Osteoblast (primary cell): Measurements from ENCODE around the gene ATG13. TPM values are rescaled to one million over a fixed set of nuclear protein-coding genes. Genes with fewer than 3 reads are reported as not detected.
A peak's percentile ranks its signal among the peaks of the same experiment; 100 is the strongest.

ENCODE experiments used
- DNase-seq: peaks from one replicate; pipeline ENCODE4 v3.0.0; 2011; ENCODE audit warnings: low spot score, mixed read lengths; ENCODE audit not compliant: insufficient read length; ENCODE audit errors: missing footprints
- H2AFZ ChIP-seq: 2 replicates; pipeline ENCODE4 v1.6.0; 2011; ENCODE audit warnings: mild to moderate bottlenecking, low read length
- H3K27ac ChIP-seq: 2 replicates; pipeline ENCODE4 v1.5.1; 2011; ENCODE audit warnings: mild to moderate bottlenecking, low read depth, low read length, moderate library complexity
- H3K27me3 ChIP-seq: 2 replicates; pipeline ENCODE4 v1.6.0; 2012; ENCODE audit warnings: mild to moderate bottlenecking, control low read depth, inconsistent platforms, low read length, moderate library complexity; ENCODE audit not compliant: insufficient read depth
- H3K36me3 ChIP-seq: 2 replicates; pipeline ENCODE4 v1.5.1; 2011; ENCODE audit warnings: mild to moderate bottlenecking, low read length, control low read depth, moderate library complexity; ENCODE audit not compliant: insufficient read depth
- H3K4me1 ChIP-seq: 2 replicates; pipeline ENCODE4 v1.5.1; 2011; ENCODE audit warnings: mild to moderate bottlenecking, low read length, control low read depth, moderate library complexity; ENCODE audit not compliant: insufficient read depth
- H3K4me2 ChIP-seq: 2 replicates; pipeline ENCODE4 v1.6.0; 2011; ENCODE audit warnings: mild to moderate bottlenecking, low read length; ENCODE audit not compliant: insufficient read depth
- H3K4me3 ChIP-seq: fragments of 200-600 bp; sonication (generic); 3 replicates; pipeline ENCODE4 v1.5.1; 2012; ENCODE audit warnings: mild to moderate bottlenecking, low read length, inconsistent platforms; ENCODE audit not compliant: insufficient read depth
- H3K79me2 ChIP-seq: 2 replicates; pipeline ENCODE4 v1.6.0; 2012; ENCODE audit warnings: mild to moderate bottlenecking, low read length, control low read depth, inconsistent platforms; ENCODE audit not compliant: insufficient read depth
- H3K9me3 ChIP-seq: 2 replicates; pipeline ENCODE4 v1.5.1; 2011; ENCODE audit warnings: low read depth, low read length, control low read depth
- H4K20me1 ChIP-seq: 2 replicates; pipeline ENCODE4 v1.6.0; 2012; ENCODE audit warnings: mild to moderate bottlenecking, low read length, control low read depth; ENCODE audit not compliant: insufficient read depth
- total RNA-seq: library from RNA; depleted of rRNA; stranded (reverse); fragments of >200 nt; gene quantifications from 2 replicates; pipeline ENCODE4 v1.2.3, GENCODE V29; 2012
- TF ChIP-seq, protein P1 (sequence below): IDR thresholded peaks from 2 replicates; pipeline ENCODE4 v1.5.1; 2011; ENCODE audit warnings: mild to moderate bottlenecking, low read depth, low read length, moderate library complexity; ENCODE audit errors: extremely low read depth

Gene ATG13
- total RNA-seq, 1 donor: 70.9 TPM

DNA sequence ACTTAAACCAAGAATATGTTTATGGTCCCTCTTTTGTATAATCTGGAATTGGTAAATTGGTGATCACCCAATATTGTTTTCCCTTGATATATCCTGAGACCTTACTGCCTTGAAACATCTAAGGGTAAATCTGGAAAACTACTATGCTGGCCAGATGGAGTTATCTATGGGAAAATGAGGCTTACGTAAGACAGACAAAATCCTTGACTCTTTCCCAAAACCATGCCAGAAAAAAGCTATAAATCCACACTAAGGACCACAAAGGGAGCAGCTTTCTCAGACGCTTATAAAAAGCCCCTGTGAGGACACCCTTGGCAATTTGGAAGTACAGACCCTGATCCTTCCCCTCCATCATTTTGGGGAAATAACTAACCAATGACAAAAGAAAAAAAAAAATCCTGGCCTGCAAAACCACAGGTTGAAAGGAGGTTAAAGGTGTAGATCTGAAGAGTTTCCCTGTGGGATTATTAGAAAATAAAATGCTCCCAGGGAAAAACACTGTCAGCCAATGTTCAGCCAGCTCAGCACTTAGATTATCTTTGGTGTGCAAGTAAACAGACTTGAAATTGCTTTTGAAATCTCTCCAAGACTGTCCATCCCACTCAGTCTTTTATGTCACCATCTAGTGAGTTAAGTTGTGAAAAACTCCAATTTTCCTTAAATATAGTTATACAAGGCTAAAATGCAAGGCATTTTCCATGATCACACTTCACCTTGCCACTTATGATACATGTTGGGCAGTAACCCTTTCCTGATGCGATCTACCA lies 17.0 kb upstream of the ATG13 start:
- Histone ChIP-seq H3K4me3 (no peak overlapping the region), H3K27me3 (no peaks in the 10 kb centered on the region), H3K9me3 (no peaks in the 10 kb centered on the region), H3K4me1 (peaks cover 9% of the 10 kb centered on the region), H3K4me2 (no peak overlapping the region), H3K79me2 (no peaks in the 10 kb centered on the region), H3K27ac (no peak overlapping the region), H2AFZ (no peak overlapping the region), H4K20me1 (no peaks in the 10 kb centered on the region), H3K36me3 (no peaks in the 10 kb centered on the region)
- no peak for DNase-seq
- TF ChIP-seq, protein P1, sequence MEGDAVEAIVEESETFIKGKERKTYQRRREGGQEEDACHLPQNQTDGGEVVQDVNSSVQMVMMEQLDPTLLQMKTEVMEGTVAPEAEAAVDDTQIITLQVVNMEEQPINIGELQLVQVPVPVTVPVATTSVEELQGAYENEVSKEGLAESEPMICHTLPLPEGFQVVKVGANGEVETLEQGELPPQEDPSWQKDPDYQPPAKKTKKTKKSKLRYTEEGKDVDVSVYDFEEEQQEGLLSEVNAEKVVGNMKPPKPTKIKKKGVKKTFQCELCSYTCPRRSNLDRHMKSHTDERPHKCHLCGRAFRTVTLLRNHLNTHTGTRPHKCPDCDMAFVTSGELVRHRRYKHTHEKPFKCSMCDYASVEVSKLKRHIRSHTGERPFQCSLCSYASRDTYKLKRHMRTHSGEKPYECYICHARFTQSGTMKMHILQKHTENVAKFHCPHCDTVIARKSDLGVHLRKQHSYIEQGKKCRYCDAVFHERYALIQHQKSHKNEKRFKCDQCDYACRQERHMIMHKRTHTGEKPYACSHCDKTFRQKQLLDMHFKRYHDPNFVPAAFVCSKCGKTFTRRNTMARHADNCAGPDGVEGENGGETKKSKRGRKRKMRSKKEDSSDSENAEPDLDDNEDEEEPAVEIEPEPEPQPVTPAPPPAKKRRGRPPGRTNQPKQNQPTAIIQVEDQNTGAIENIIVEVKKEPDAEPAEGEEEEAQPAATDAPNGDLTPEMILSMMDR: no peak

DNA sequence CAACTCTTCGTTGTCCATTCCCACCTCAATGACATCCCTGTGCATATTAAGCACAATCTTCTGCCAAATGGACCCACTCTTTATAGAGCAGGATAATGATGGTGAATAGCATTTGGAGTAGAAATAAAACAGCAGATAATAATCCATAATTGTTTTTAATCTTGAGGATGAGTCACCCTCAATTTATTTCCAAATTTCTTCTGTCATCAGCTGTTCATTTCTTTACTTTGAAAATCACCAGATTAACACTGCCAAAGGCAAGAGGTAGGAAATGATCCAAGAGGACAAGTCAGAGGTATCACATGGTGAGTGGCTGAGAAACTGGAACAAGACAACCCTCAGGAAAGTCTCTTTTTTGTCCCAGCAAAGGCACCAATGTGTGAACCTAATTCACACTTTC lies 16.2 kb upstream of the ATG13 start:
- H3K4me3 ChIP-seq: no peak overlapping the region
- H3K27me3 ChIP-seq: no peaks in the 10 kb centered on the region
- no peak overlapping the region for H2AFZ ChIP-seq
- H3K79me2 ChIP-seq: no peaks in the 10 kb centered on the region
- TF ChIP-seq, protein P1: no peak
- H3K4me1 ChIP-seq: peaks cover 9% of the 10 kb centered on the region
- no peaks in the 10 kb centered on the region for H4K20me1 ChIP-seq
- DNase-seq: peak; percentile 31
- H3K4me2 ChIP-seq: no peak overlapping the region
- H3K27ac ChIP-seq: no peak overlapping the region
- H3K36me3 ChIP-seq: no peaks in the 10 kb centered on the region
- no peaks in the 10 kb centered on the region for H3K9me3 ChIP-seq

DNA sequence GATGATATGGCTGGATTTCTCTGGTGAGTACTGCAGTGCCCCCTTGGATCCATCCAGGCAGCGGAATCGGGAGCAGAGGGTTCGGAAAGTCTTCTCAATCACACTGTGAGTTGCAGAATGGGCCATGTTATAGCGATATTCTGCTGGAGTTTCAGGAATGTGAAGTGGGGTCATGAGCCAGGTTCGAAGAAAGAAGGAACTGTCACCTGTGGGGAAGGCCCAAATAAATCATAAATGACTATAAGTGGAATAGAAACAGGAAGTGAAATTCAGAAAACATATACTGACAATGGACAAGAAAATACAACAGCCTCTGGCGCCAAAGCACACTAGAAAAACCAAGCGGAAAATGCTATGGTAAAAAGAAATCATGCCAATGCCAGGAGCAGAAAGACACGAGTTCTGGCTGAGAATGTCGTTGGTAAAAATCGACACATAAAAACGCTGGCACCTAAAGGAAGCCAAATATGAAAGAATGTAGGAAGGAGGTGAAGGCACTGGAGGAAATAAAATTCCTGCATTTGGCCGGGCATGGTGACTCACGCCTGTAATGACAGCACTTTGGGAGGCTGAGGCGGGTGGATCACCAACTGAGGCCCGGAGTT lies 13.5 kb upstream of the ATG13 start:
- Histone ChIP-seq H3K4me2 (no peak overlapping the region), H3K79me2 (no peaks in the 10 kb centered on the region), H3K9me3 (no peaks in the 10 kb centered on the region)

DNA sequence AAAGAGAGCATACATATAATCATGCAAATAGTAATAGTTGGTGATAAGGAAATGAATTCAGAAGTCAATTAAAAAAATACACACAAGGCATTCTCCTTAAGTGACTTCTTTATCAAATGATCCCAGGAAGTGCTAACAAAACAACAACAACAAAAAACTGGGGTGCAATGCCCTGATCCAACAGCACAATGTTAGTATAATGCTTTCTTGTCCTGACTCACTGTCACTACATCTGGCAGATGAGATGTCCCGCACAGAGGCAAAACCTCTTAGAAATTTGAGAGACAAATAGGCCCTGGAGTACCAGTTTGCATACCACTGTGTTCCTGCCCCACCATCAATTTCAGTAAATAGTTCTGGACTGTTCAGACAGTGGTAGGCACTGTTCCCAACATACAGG lies 12.6 kb upstream of the ATG13 start:
- Histone ChIP-seq H3K4me1 (peaks cover 7% of the 10 kb centered on the region), H3K36me3 (no peaks in the 10 kb centered on the region), H3K79me2 (no peaks in the 10 kb centered on the region), H3K4me2 (no peak overlapping the region), H3K27ac (no peak overlapping the region), H2AFZ (no peak overlapping the region), H3K4me3 (no peak overlapping the region), H4K20me1 (no peaks in the 10 kb centered on the region), H3K9me3 (no peaks in the 10 kb centered on the region), H3K27me3 (no peaks in the 10 kb centered on the region)
- DNase-seq: no peak
- TF ChIP-seq, protein P1: no peak

More for the DNA sequence above, 13.5 kb upstream of the ATG13 start:
- H3K27me3 ChIP-seq: no peaks in the 10 kb centered on the region
- H4K20me1 ChIP-seq: no peaks in the 10 kb centered on the region
- DNase-seq: no peak
- no peak overlapping the region for H2AFZ ChIP-seq
- no peak overlapping the region for H3K4me3 ChIP-seq
- TF ChIP-seq, protein P1: no peak
- H3K4me1 ChIP-seq: peaks cover 7% of the 10 kb centered on the region
- H3K27ac ChIP-seq: no peak overlapping the region
- H3K36me3 ChIP-seq: no peaks in the 10 kb centered on the region
